ENCODE measurements around the gene INPP5D.

Gene INPP5D

GRCh38 chr2:233195027-233195426 lies 134.9 kb downstream of the INPP5D start:
- Histone ChIP-seq H3K27ac (ENCODE audit: low read depth, low read length, poor library complexity, severe bottlenecking) (no peak overlapping the region), H3K4me2 (ENCODE audit: low read length) (no peak overlapping the region), H4K20me1 (ENCODE audit: insufficient read depth, low read length) (no peaks in the 10 kb centered on the region), H2AFZ (ENCODE audit: low read length) (no peak overlapping the region), H3K79me2 (ENCODE audit: insufficient read depth, low read length) (no peaks in the 10 kb centered on the region), H3K4me3 (ENCODE audit: low read depth, low read length, poor library complexity, severe bottlenecking) (no peak overlapping the region), H3F3A (ENCODE audit: insufficient read depth, low read length) (no peaks in the 10 kb centered on the region), H3K36me3 (ENCODE audit: insufficient read depth, low read length) (peaks cover 35% of the 10 kb centered on the region), H3K9me2 (ENCODE audit: low read depth, low read length) (no peaks in the 10 kb centered on the region), H3K4me1 (ENCODE audit: insufficient read depth, low read length, severe bottlenecking) (no peaks in the 10 kb centered on the region), H3K9ac (ENCODE audit: low read length) (no peak overlapping the region), H3K27me3 (ENCODE audit: insufficient read depth, low read length) (no peaks in the 10 kb centered on the region), H3K9me3 (ENCODE audit: low read length) (no peaks in the 10 kb centered on the region)
- TF ChIP-seq EZH2 (IDR thresholded peaks at IDR 0.05; ENCODE audit: borderline replicate concordance, low read length) (no peak), CTCF (IDR thresholded peaks at IDR 0.05; ENCODE audit: low read length) (no peak)

GRCh38 chr2:233197022-233197421 lies 136.9 kb downstream of the INPP5D start:
- H3K9me2 ChIP-seq (ENCODE audit: low read depth, low read length): no peaks in the 10 kb centered on the region
- no peaks in the 10 kb centered on the region for H4K20me1 ChIP-seq (ENCODE audit: insufficient read depth, low read length)

GRCh38 chr2:233198026-233198425 lies 137.9 kb downstream of the INPP5D start:
- TF ChIP-seq EZH2 (IDR thresholded peaks at IDR 0.05; ENCODE audit: borderline replicate concordance, low read length) (no peak), CTCF (IDR thresholded peaks at IDR 0.05; ENCODE audit: low read length) (no peak)
- H3K9ac ChIP-seq (ENCODE audit: low read length): no peak overlapping the region
- no peak overlapping the region for H3K4me2 ChIP-seq (ENCODE audit: low read length)
- no peak overlapping the region for H3K27ac ChIP-seq (ENCODE audit: low read depth, low read length, poor library complexity, severe bottlenecking)
- no peaks in the 10 kb centered on the region for H3K9me3 ChIP-seq (ENCODE audit: low read length)
- no peaks in the 10 kb centered on the region for H3K9me2 ChIP-seq (ENCODE audit: low read depth, low read length)
- no peaks in the 10 kb centered on the region for H4K20me1 ChIP-seq (ENCODE audit: insufficient read depth, low read length)
- peaks cover 41% of the 10 kb centered on the region for H3K36me3 ChIP-seq (ENCODE audit: insufficient read depth, low read length)
- no peak overlapping the region for H2AFZ ChIP-seq (ENCODE audit: low read length)
- no peaks in the 10 kb centered on the region for H3K4me1 ChIP-seq (ENCODE audit: insufficient read depth, low read length, severe bottlenecking)
- no peaks in the 10 kb centered on the region for H3K79me2 ChIP-seq (ENCODE audit: insufficient read depth, low read length)
- H3K4me3 ChIP-seq (ENCODE audit: low read depth, low read length, poor library complexity, severe bottlenecking): no peak overlapping the region
- no peaks in the 10 kb centered on the region for H3K27me3 ChIP-seq (ENCODE audit: insufficient read depth, low read length)
- H3F3A ChIP-seq (ENCODE audit: insufficient read depth, low read length): no peaks in the 10 kb centered on the region

More at GRCh38 chr2:233197022-233197421, 136.9 kb downstream of the INPP5D start:
- H3K4me3 ChIP-seq (ENCODE audit: low read depth, low read length, poor library complexity, severe bottlenecking): no peak overlapping the region
- H3K27me3 ChIP-seq (ENCODE audit: insufficient read depth, low read length): no peaks in the 10 kb centered on the region
- H3K27ac ChIP-seq (ENCODE audit: low read depth, low read length, poor library complexity, severe bottlenecking): no peak overlapping the region
- no peaks in the 10 kb centered on the region for H3K4me1 ChIP-seq (ENCODE audit: insufficient read depth, low read length, severe bottlenecking)
- H3K36me3 ChIP-seq (ENCODE audit: insufficient read depth, low read length): peaks cover 38% of the 10 kb centered on the region
- H3K9ac ChIP-seq (ENCODE audit: low read length): no peak overlapping the region
- no peak overlapping the region for H2AFZ ChIP-seq (ENCODE audit: low read length)
- TF ChIP-seq CTCF (IDR thresholded peaks at IDR 0.05; ENCODE audit: low read length): no peak
- no peak for TF ChIP-seq EZH2 (IDR thresholded peaks at IDR 0.05; ENCODE audit: borderline replicate concordance, low read length)
- no peak overlapping the region for H3K4me2 ChIP-seq (ENCODE audit: low read length)
- no peaks in the 10 kb centered on the region for H3K9me3 ChIP-seq (ENCODE audit: low read length)
- no peaks in the 10 kb centered on the region for H3K79me2 ChIP-seq (ENCODE audit: insufficient read depth, low read length)
- no peaks in the 10 kb centered on the region for H3F3A ChIP-seq (ENCODE audit: insufficient read depth, low read length)

Data from OCI-LY1 (cell line).